Activated CD4-positive, alpha-beta T cell treated with anti-CD3 and anti-CD28 coated beads for 24 hours (primary cell): Measurements from ENCODE around the gene GDF10.

Source experiments
- DNase-seq, 2 donors: peaks; one replicate each; pipeline ENCODE4 v3.0.0-alpha.2; 2020; ENCODE audit warnings: low read depth in 2 of 2

Gene GDF10

DNA sequence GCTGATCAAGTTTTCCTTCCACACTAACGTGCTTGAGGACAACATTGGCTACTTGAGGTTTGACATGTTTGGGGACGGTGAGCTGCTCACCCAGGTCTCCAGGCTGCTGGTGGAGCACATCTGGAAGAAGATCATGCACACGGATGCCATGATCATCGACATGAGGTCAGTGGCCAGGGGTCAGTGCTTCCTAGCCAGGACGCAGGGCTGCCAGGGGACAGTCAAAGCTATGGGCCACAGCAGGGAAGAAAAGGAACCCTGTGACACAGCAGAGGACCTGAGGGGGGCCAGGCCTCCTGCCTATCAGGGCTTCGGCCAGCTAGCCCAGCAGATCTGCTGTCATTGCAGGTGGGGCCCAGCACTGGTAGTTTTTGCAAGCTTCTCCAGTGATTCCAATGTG is 53.4 kb downstream of the GDF10 start:
- DNase-seq: no peak

DNA sequence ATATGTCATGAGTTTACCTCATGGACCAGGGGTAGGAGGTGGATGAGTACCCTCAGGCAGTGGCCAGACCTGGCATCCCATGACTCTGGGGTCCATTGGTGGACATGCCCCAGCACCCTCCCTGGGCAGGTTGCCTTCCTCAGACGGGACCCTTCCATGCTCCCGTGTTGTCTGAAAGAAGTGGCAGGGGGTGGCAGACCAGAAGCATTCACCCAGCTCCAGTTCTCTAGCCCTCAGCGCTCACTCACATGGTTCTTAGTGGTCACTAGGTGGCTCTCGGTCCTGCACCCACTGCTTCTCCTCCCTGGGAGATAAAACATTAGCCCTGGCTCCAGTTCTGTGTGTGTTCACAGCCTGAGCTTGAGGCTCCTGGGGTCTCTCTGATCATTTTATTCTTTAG is 54.2 kb downstream of the GDF10 start:
- no peak for DNase-seq

DNA sequence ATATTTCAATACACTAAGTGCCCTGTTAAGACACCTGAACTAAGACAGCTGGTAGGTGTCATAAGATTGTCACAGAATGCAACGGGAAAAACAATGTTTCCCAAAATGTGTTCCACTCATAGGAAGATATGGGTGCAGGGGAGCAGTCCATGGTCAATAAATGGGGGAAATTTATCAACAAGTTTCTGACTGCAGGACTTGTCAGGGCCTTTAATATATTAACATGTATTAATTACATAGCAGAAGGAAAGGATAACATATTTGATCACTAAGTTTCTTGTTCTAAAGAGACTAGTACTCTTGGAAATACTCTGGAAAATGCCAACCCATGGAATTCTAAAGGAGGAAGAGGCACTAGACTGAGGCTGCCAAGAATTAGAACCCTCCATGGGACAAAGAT is 54.9 kb downstream of the GDF10 start:
- no peak for DNase-seq

DNA sequence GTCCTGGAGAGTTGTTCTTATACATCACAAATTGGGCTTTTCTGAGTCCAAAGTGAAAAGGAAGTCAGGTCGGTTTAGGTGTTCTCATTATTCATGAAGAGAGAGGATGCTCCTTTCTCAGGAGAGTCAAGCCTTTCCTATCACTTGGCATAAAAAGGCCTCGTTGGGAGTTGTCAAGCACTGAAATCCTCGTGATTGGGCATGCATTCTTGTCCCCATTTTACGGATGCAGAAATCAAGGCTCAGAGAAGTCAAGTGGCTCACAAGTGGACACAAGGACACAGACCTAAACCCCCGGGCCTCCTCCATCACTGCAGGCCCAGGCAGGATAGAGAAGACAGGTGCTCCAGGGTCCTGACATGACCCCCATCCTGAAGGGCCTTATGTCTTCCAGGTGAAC is 56.7 kb downstream of the GDF10 start:
- no peak for DNase-seq

DNA sequence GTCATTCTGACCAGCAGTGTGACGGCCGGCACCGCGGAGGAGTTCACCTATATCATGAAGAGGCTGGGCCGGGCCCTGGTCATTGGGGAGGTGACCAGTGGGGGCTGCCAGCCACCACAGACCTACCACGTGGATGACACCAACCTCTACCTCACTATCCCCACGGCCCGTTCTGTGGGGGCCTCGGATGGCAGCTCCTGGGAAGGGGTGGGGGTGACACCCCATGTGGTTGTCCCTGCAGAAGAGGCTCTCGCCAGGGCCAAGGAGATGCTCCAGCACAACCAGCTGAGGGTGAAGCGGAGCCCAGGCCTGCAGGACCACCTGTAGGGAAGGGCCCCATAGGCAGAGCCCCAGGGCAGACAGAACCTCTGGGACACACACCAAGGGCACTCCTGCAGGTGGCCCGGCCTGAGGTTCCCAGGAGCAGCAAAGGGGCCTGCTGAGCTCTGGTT is 57.2 kb downstream of the GDF10 start:
- DNase-seq: no peak

DNA sequence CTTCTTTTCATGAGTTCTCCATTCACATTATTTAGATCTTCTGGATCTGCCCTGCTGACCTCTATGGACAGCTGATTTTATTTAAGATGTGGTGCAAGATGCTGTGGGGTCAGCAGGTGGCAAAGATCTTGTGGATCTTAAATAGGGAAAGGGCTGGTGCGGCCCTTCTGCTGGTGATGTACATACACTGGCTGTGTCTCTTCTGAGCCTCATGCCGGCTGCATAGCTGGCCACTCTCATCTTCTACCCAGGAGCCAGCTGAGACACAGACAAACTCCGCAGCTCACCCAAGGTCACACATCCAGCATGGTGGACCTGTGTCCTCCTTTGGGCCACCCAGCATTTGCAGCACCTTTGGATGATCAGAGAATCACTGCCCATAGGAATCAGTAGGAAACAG is 57.9 kb downstream of the GDF10 start:
- DNase-seq: no peak

DNA sequence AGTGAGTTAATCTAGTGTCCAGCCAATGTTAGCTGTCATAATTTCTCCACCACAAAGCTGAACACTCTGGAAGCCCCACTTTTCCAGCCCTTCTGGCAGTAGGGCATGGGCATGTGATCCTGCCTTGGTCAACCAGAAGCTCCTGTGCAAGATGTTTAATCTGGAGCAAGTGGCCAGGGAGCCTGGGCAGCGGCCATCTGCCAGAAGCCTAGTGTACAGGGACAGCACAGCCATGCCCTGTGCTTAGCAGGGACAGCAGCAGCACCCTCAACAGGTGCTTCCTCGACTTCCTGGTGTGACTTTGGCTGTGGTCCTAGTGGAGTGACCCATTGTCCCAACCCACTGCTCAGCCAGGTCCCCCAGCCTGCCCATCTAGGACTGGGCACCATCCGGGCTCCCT is 58.5 kb downstream of the GDF10 start:
- DNase-seq: no peak

DNA sequence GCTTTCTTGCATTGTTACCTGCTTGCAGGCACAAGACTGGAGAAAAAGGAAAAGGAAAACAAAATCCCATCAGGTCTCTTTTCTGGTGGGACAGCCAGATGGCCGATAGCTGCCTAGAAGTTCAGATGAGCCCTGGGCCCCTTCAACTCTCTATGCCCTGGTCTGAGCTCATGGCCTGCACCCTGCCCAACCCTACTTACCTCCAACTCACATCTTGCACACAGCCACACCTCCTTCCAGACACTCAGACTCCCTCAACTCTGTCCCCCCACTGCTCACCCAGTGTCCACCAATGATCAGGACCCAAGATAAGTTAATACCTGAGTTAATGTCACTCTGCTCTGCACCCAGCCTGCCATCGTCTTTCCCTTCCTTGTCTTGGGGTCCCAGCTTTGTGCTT is 59.1 kb downstream of the GDF10 start:
- no peak for DNase-seq

DNA sequence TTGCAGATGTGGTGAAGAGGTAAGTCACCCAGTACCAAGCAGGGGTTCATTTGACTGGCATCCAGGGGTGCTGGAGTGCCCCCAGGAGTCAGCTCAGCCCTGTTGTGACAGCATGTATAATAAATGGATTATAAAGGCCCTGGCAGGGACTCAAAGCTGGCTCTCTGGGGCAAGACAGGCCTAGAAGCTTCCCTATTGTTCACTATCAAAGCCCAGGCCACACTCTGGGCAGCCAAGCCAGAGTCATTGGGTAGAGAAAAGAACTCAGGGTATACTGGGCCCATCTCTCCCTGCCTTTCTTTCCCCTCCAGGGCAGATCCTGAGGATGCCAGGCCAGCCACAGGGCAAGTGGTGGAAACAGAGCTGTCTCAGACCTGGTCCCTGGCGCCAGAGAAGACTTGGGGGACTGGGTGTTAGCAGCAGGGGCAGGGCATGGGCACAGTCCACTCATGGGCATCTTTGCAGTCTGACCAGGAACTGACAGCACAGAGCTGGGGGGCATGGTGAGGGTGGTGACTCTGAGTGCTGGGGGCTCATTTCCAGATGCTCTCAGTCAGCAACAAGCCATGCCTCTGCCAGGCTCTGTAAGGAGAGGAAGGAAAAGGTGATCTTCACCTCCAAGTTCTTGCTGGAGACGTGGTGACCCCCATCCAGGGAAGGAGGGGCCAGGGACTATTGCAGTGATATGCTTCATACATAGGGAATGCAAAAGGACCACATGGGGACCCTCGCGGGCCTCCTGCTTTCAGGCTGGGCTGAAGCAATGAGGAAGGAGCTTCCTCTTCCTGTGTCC is 59.8 kb downstream of the GDF10 start:
- no peak for DNase-seq

DNA sequence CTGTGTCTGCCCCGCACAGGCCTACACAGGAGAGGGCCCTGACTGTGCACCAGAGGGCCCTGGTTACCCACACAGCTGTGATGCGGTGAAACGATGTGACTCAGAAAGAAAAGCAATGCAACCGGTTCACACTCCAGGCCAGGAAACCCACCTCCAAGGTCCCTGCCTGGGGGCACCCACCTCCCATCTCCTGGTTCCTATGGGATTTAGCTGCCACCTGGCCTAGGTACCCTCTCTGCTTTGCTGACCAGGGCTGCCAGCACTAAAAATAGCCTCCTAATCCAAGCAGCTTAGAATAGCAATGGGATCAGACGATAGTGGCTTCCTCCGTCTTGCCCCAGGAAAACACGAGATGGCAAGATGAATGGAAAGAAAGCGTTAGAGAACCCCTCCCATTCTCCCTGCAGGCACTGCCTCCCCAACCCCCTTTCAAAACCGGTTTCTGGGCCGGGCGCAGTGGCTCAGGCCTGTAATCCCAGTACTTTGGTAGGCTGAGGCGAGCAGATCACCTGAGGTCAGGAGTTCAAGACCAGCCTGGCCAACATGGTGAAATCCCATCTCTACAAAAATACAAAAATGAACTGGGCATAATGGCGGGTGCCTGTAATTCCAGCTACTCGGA is 60.5 kb downstream of the GDF10 start:
- DNase-seq: no peak

DNA sequence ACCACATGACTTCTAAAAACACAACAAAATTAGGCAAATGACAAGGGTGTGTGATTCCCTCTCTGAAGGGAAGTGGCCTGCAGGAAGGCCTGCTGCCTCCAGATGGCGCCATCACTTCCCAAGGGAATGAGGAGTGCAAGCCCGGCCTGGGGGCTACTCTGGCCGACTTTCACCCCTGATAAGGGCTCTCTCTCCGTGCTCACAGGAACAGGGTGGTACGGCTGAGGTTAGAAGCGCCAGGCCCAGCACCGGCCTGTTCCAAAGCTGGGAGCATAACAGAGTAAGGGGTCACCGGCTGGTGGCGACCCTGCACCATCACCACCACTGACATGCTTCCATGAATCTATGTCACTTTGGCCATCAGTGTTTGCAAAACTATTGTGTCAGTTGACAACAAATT is 61.3 kb downstream of the GDF10 start:
- no peak for DNase-seq

DNA sequence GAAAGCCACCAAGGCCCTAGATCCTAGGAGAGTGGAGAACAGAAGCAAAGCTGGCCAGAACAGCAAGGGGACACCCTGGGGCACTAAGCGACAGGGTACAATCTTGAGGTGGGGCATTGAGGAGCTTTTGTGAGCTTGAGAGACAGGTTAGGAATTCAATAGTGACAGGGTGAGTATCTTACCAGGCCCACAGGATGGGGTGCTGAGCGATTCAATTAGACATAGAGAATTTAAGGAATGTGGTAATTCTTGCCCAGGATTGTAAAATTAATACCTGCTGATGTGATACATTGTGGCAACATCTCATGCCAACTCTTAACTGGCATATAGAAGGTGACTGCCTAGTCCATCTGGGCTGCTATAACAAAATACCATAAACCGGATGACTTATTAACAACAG is 62.2 kb downstream of the GDF10 start:
- DNase-seq: no peak
